H1 (cell line): ENCODE results near the gene AGPAT3. TPM values are rescaled to one million over a fixed set of nuclear protein-coding genes. Genes with fewer than 3 reads are reported as not detected.

Source experiments
- CTCF ChIA-PET: fragments of 300-600 bp; sonication (Branson Sonifier 250); formaldehyde crosslinking; loops from one replicate; lab custom pipeline; 2021; ENCODE audit not compliant: partially characterized antibody; lab: Charles Lee
- POLR2A ChIA-PET: fragments of 300-600 bp; sonication (Branson Sonifier 250); formaldehyde crosslinking; loops from one replicate; lab custom pipeline; 2021; ENCODE audit warnings: inconsistent platforms; ENCODE audit not compliant: partially characterized antibody; lab: Charles Lee
- DNase-seq, 2 experiments: peaks; one replicate each; pipeline versions ENCODE4 v3.0.0 to v3.0.0-alpha.2; 2010 to 2022; ENCODE audit warnings: low spot score in 2 of 2, low read depth in 1 of 2, mixed read lengths in 1 of 2
- FAIRE-seq: peaks from 2 replicates; lab custom pipeline; 2011; peaks lifted over from hg19 to GRCh38; lab: Jason Lieb, UNC
- H2AFZ ChIP-seq: 2 replicates; pipeline ENCODE4 v1.8.1; 2012; ENCODE audit warnings: low read length, inconsistent platforms
- H2AK5ac ChIP-seq: 2 replicates; pipeline ENCODE4 v1.6.1; 2013; ENCODE audit warnings: low read depth, low read length
- H2BK120ac ChIP-seq: replicated peaks from 2 replicates; pipeline ENCODE3; 2013; ENCODE audit warnings: low read depth, low read length, inconsistent platforms
- H2BK12ac ChIP-seq: 2 replicates; pipeline ENCODE4 v1.6.1; 2013; ENCODE audit warnings: low read depth, low read length
- H2BK15ac ChIP-seq: 2 replicates; pipeline ENCODE4 v1.6.1; 2013; ENCODE audit warnings: low read length
- H2BK20ac ChIP-seq: 2 replicates; pipeline ENCODE4 v1.6.1; 2013; ENCODE audit warnings: low read length
- H2BK5ac ChIP-seq: 2 replicates; pipeline ENCODE4 v1.6.1; 2013; ENCODE audit warnings: low read depth, low read length
- H3K14ac ChIP-seq: 2 replicates; pipeline ENCODE4 v1.6.1; 2013; ENCODE audit warnings: inconsistent platforms; ENCODE audit not compliant: insufficient read length
- H3K18ac ChIP-seq: 2 replicates; pipeline ENCODE4 v1.6.1; 2013; ENCODE audit warnings: low read length; ENCODE audit errors: extremely low read depth
- H3K23ac ChIP-seq: 2 replicates; pipeline ENCODE4 v1.6.1; 2013; ENCODE audit warnings: inconsistent platforms; ENCODE audit not compliant: insufficient read length
- H3K23me2 ChIP-seq: 2 replicates; pipeline ENCODE4 v1.6.1; 2013; ENCODE audit warnings: low read depth, low read length
- H3K27ac ChIP-seq: 2 replicates; pipeline ENCODE4 v1.6.1; 2011; ENCODE audit warnings: low read depth, low read length, inconsistent platforms
- H3K27me3 ChIP-seq, 4 experiments: replicated peaks in 1 of 4; 1 replicate in 1 of 4; 2 replicates in 3 of 4; pipeline versions ENCODE4 v1.6.1 to v1.8.1; 2011 to 2013; ENCODE audit warnings: low read length in 3 of 4, mild to moderate bottlenecking in 3 of 4, inconsistent platforms in 2 of 4, mixed read lengths in 2 of 4, moderate library complexity in 1 of 4; ENCODE audit not compliant: control insufficient read depth in 3 of 4, insufficient read depth in 3 of 4; ENCODE audit errors: extremely low read depth in 1 of 4
- H3K36me3 ChIP-seq, 4 experiments: 2 replicates each; pipeline versions ENCODE4 v1.6.1 to v1.8.1; 2011 to 2013; ENCODE audit warnings: mild to moderate bottlenecking in 4 of 4, low read length in 3 of 4, moderate library complexity in 2 of 4, control low read depth in 1 of 4, inconsistent platforms in 1 of 4; ENCODE audit not compliant: insufficient read depth in 4 of 4, control insufficient read depth in 2 of 4
- H3K4ac ChIP-seq: replicated peaks from 2 replicates; pipeline ENCODE3; 2013; ENCODE audit warnings: low read length, low read depth, mixed read lengths, inconsistent platforms; ENCODE audit not compliant: insufficient read length
- H3K4me1 ChIP-seq, 4 experiments: replicated peaks in 1 of 4; 1 replicate in 1 of 4; 2 replicates in 3 of 4; pipeline versions ENCODE4 v1.6.1 to v1.8.1; 2011 to 2013; ENCODE audit warnings: low read length in 3 of 4, inconsistent platforms in 2 of 4, mixed read lengths in 1 of 4; ENCODE audit not compliant: insufficient read depth in 4 of 4, control insufficient read depth in 3 of 4
- H3K4me2 ChIP-seq, 2 experiments: 2 replicates each; pipeline versions ENCODE4 v1.6.1 to v1.8.1; 2011 to 2013; ENCODE audit warnings: low read depth in 2 of 2, low read length in 2 of 2, control low read depth in 1 of 2, inconsistent platforms in 1 of 2, mild to moderate bottlenecking in 1 of 2; ENCODE audit not compliant: insufficient read depth in 1 of 2
- H3K4me3 ChIP-seq, 4 experiments: fragments of 200-600, 300-600 bp in 1 of 4; sonication (generic), shearing (Covaris generic), sonication (Bioruptor Twin) in 1 of 4; 2 replicates each; pipeline versions ENCODE4 v1.5.1 to v1.8.1; 2011 to 2016; ENCODE audit warnings: low read length in 4 of 4, low read depth in 3 of 4, control low read depth in 2 of 4, inconsistent platforms in 2 of 4, mild to moderate bottlenecking in 2 of 4, mixed read lengths in 1 of 4, moderate library complexity in 1 of 4; ENCODE audit not compliant: insufficient read depth in 2 of 4; ENCODE audit errors: extremely low read depth in 1 of 4
- H3K56ac ChIP-seq: replicated peaks from 2 replicates; pipeline ENCODE3; 2013; ENCODE audit warnings: low read depth, mild to moderate bottlenecking, mixed read lengths, low read length, inconsistent platforms; ENCODE audit not compliant: insufficient read length
- H3K79me1 ChIP-seq: 2 replicates; pipeline ENCODE4 v1.6.1; 2013; ENCODE audit warnings: low read depth, low read length, control low read depth
- H3K79me2 ChIP-seq, 2 experiments: 2 replicates each; pipeline versions ENCODE4 v1.6.1 to v1.8.1; 2012 to 2013; ENCODE audit warnings: low read length in 2 of 2, mild to moderate bottlenecking in 2 of 2, inconsistent platforms in 1 of 2; ENCODE audit not compliant: insufficient read depth in 2 of 2, control insufficient read depth in 1 of 2
- H3K9ac ChIP-seq, 4 experiments: replicated peaks in 1 of 4; 1 replicate in 1 of 4; 2 replicates in 3 of 4; pipeline versions ENCODE4 v1.6.1 to v1.8.1; 2011 to 2013; ENCODE audit warnings: low read depth in 3 of 4, low read length in 3 of 4, control low read depth in 2 of 4, mild to moderate bottlenecking in 2 of 4, moderate library complexity in 2 of 4, inconsistent platforms in 1 of 4; ENCODE audit errors: extremely low read depth in 1 of 4
- H3K9me3 ChIP-seq, 2 experiments: 2 replicates each; pipeline versions ENCODE4 v1.6.1 to v1.8.1; 2012 to 2013; ENCODE audit warnings: mild to moderate bottlenecking in 2 of 2, moderate library complexity in 2 of 2, control low read depth in 1 of 2, inconsistent platforms in 1 of 2, low read depth in 1 of 2, low read length in 1 of 2, mixed read lengths in 1 of 2; ENCODE audit not compliant: insufficient read depth in 2 of 2
- H4K20me1 ChIP-seq, 2 experiments: replicated peaks in 1 of 2; 2 replicates each; pipeline versions ENCODE3 to v1.8.1; 2011 to 2013; ENCODE audit warnings: inconsistent platforms in 2 of 2, low read length in 2 of 2, mild to moderate bottlenecking in 1 of 2; ENCODE audit not compliant: insufficient read depth in 2 of 2, control insufficient read depth in 1 of 2
- H4K5ac ChIP-seq: 2 replicates; pipeline ENCODE4 v1.6.1; 2013; ENCODE audit warnings: low read length, low read depth, mixed read lengths, inconsistent platforms; ENCODE audit not compliant: insufficient read length
- H4K8ac ChIP-seq: 2 replicates; pipeline ENCODE4 v1.8.0; 2013; ENCODE audit warnings: mild to moderate bottlenecking, moderate library complexity, low read length, inconsistent platforms; ENCODE audit not compliant: insufficient read depth; ENCODE audit errors: extremely low read depth
- H4K91ac ChIP-seq: replicated peaks from 2 replicates; pipeline ENCODE3; 2013; ENCODE audit warnings: low read length, mixed read lengths, inconsistent platforms; ENCODE audit not compliant: insufficient read length
- BRCA1 ChIP-seq: IDR thresholded peaks from 2 replicates; pipeline ENCODE4 v1.6.1; 2012; ENCODE audit warnings: low read depth, low read length, improper control_type of control experiment
- CHD1 ChIP-seq: IDR thresholded peaks from 2 replicates; pipeline ENCODE4 v1.6.1; 2012; ENCODE audit warnings: low read depth, low read length, improper control_type of control experiment
- FOSL1 ChIP-seq: IDR thresholded peaks from 2 replicates; pipeline ENCODE4 v1.6.1; 2011; ENCODE audit warnings: mild to moderate bottlenecking, low read depth, low read length, moderate library complexity; ENCODE audit not compliant: insufficient read depth
- GTF2F1 ChIP-seq: IDR thresholded peaks from 2 replicates; pipeline ENCODE4 v1.6.1; 2012; ENCODE audit warnings: low read depth, low read length, improper control_type of control experiment, borderline replicate concordance
- POU5F1 ChIP-seq: IDR thresholded peaks from 2 replicates; pipeline ENCODE4 v1.6.1; 2011; ENCODE audit warnings: low read depth, mild to moderate bottlenecking, low read length, moderate library complexity
- RNF2 ChIP-seq: fragments of 200-900, 300-1000 bp; sonication (generic); IDR thresholded peaks from 2 replicates; pipeline ENCODE4 v1.7.1; 2016; ENCODE audit warnings: borderline replicate concordance, low read depth, mild to moderate bottlenecking, antibody characterized with exemption, low read length; ENCODE audit not compliant: poor library complexity, severe bottlenecking; ENCODE audit errors: missing control alignments
- RXRA ChIP-seq: IDR thresholded peaks from 2 replicates; pipeline ENCODE4 v1.6.1; 2011; ENCODE audit warnings: low read depth, mild to moderate bottlenecking, low read length, moderate library complexity; ENCODE audit not compliant: insufficient read depth
- SIX5 ChIP-seq: IDR thresholded peaks from 2 replicates; pipeline ENCODE4 v1.6.1; 2011; ENCODE audit warnings: mild to moderate bottlenecking, low read depth, low read length
- TAF1 ChIP-seq: IDR thresholded peaks from 2 replicates; pipeline ENCODE4 v1.6.1; 2011; ENCODE audit warnings: mild to moderate bottlenecking, low read depth, low read length
- TEAD4 ChIP-seq: IDR thresholded peaks from 2 replicates; pipeline ENCODE4 v1.6.1; 2012; ENCODE audit warnings: low read depth, low read length, inconsistent platforms, mixed read lengths
- ZNF274 ChIP-seq: IDR thresholded peaks from 2 replicates; pipeline ENCODE4 v1.7.0; 2012; ENCODE audit warnings: low read length, borderline replicate concordance; ENCODE audit errors: extremely low read depth
- WGBS, 2 experiments: shearing (Covaris generic) in 1 of 2; methylation state at CpG; one replicate each; pipeline versions ENCODE4 v1.1.6 to v1.1.7; 2013 to 2015; ENCODE audit warnings: low lambda C conversion rate in 2 of 2, mixed read lengths in 2 of 2, inconsistent platforms in 1 of 2, low coverage in 1 of 2, missing lambda C conversion rate in 1 of 2; ENCODE audit not compliant: insufficient replicate concordance in 2 of 2, insufficient coverage in 1 of 2, insufficient read length in 1 of 2; ENCODE audit errors: extremely low coverage in 1 of 2, missing lambda C conversion rate in 1 of 2; 5-methylcytosine and 5-hydroxymethylcytosine counted together
- polyA plus RNA-seq, 7 experiments: library from polyadenylated mRNA; depleted of rRNA in 3 of 7; stranded (reverse) in 5 of 7; unstranded in 2 of 7; fragments of >200 nt in 5 of 7; fragments of 200-250 nt in 2 of 7; gene quantifications; 1 replicate in 5 of 7; 2 replicates in 1 of 7; 4 replicates in 1 of 7; pipeline versions ENCODE4 v1.2.1 to v1.2.3, GENCODE V29; 2011 to 2013; ENCODE audit warnings: missing spikeins in 2 of 7, mixed read lengths in 2 of 7
- total RNA-seq: library from RNA; stranded (reverse); fragmentation: NEBNext Ultra II Directional; extraction: Animal tissue kit (Norgen Biotek cat#: 25700); gene quantifications from 2 replicates; pipeline ENCODE4 v1.2.1, GENCODE V29; 2021

The AGPAT3 gene
- total and polyA plus RNA-seq, 2 of the 8 experiments (the other 6 are each of a cell fraction or from before 2014, with no cell fraction given): 5.8 to 7.3 TPM

DNA sequence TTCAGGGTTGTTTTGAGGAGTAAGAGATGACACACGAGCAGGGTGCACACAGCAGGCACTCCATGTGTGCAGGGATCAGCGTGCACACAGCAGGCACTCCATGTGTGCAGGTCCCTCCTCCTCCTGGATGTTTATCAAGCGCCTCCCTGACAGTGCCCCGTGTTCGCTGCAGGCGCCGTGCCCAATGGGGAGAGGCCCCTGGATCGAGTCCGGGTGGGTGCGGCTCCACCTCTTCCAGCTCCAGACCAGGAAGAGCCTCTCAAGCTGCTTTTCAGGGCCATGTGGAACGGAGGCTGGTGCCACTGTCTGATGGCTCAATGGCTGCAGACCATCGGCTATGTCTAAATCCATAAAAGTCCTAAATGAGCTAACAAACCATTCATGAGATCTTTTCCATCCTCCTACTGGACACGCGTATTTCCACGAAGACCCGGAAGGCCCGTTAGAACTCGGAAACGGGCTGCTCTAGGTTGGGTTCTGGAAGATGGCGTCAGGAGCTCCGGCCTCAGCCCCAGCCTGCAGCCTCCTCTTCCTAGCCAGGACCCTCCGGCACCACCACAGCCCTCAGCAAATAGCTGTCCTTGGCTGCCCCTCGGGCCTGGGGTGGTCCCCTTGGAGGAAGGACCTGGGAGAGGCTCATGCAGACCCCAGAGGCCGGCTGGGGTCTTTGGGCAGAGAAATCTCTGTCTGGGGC is 39.6 kb upstream of the AGPAT3 start:
- no peak overlapping the region for H2AFZ ChIP-seq
- H3K79me1 ChIP-seq: no peaks in the 10 kb centered on the region
- POLR2A ChIA-PET: interaction anchor here (0.7 to 1.5 kb wide), 5 partner anchors 11 to 18 kb away, joined by 3 to 6 read pairs (median 5); no protein-coding TSS in a partner anchor
- no peak overlapping the region for H3K23ac ChIP-seq
- no peak overlapping the region; the same call in 1 of the 2 replicates for H2BK12ac ChIP-seq
- no peak overlapping the region for H3K4ac ChIP-seq
- no peaks in the 10 kb centered on the region for H4K20me1 ChIP-seq
- peaks cover 0 to 10% of the 10 kb centered on the region in 2 experiments; a peak in 1 of 4 replicates for H3K9me3 ChIP-seq
- no peak overlapping the region for H3K9ac ChIP-seq
- DNase-seq (no peak), FAIRE-seq (no peak)
- no peak overlapping the region for H3K4me3 ChIP-seq
- H3K14ac ChIP-seq: no peak overlapping the region
- no peak overlapping the region for H2BK5ac ChIP-seq
- 92% methylated on average over 23 of the region's 24 CpGs; no CpG with 5 or more reads in 1 of the 2 experiments for WGBS, 2 experiments
- no peaks in the 10 kb centered on the region for H3K36me3 ChIP-seq
- H3K18ac ChIP-seq: no peak overlapping the region
- H4K8ac ChIP-seq: no peak overlapping the region
- TF ChIP-seq TAF1: no peak
- no peak for TF ChIP-seq GTF2F1
- TF ChIP-seq POU5F1: no peak
- no peak for TF ChIP-seq ZNF274
- no peak for TF ChIP-seq TEAD4
- no peak for TF ChIP-seq RNF2
- no peak for TF ChIP-seq RXRA
- TF ChIP-seq SIX5: no peak
- no peak for TF ChIP-seq FOSL1
- TF ChIP-seq CHD1: no peak
- no peak for TF ChIP-seq BRCA1
- no peak overlapping the region for H4K91ac ChIP-seq
- no peak overlapping the region for H2BK20ac ChIP-seq
- no peak overlapping the region for H3K4me2 ChIP-seq
- no peaks in the 10 kb centered on the region for H3K79me2 ChIP-seq
- peaks cover 0 to 7% (median 4%) of the 10 kb centered on the region in 4 experiments; a peak in 3 of 7 replicates for H3K4me1 ChIP-seq
- H2BK120ac ChIP-seq: no peak overlapping the region
- H3K23me2 ChIP-seq: no peaks in the 10 kb centered on the region
- no peak overlapping the region for H2AK5ac ChIP-seq
- no peak overlapping the region for H4K5ac ChIP-seq
- no peak overlapping the region for H3K56ac ChIP-seq
- no peak overlapping the region for H3K27ac ChIP-seq
- H3K27me3 ChIP-seq: no peaks in the 10 kb centered on the region
- CTCF ChIA-PET: interaction anchor here (0.6 to 3.2 kb wide), 11 partner anchors 8 to 250 kb away, joined by 3 to 26 read pairs (median 4); no protein-coding TSS in a partner anchor
- H2BK15ac ChIP-seq: no peak overlapping the region
